ENCODE data around the gene DGCR8. TPM values are rescaled to one million over a fixed set of nuclear protein-coding genes. Genes with fewer than 3 reads are reported as not detected.
A peak's percentile ranks its signal among the peaks of the same experiment; 100 is the strongest.

Gene DGCR8
- polyA plus RNA-seq, 1 experiment: 22.0 TPM

DNA sequence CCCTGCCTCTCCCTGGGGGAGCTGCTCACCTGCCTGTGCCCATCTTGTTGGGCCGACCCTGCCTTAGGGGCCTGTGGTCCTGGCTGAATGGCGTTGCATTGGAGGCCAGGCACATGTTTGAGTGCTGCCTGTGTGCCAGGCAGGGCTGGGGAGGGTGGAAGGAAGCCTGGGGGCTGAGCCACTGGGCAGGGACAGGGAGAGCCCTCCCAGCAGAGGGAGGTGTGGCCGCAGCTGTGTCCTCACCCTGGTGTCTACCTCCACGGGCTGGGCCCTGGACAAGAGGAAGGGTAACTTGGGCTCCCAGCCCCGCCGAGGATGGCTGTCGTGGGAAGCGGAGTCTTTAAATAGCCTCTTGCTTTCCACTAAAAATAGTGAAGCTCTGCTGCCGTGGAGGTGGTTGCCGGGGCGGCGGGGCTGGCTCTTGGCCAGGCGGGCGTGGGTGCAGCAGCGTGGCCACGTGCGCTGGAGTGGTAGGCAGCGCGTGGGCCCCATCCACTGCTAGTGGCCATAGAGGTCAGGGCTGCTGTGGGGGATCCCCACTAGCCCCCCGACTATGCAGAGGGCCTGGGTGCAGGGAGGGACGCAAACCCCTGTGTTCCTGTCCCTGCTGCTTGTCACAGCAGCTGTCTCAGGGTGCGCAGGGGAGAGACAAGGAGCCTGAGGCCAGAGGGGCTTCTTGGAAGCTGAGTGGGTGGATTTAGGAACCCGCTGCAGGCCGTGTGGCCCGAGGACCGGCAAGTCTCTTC is 57.8 kb downstream of the DGCR8 start:
- H3K27ac ChIP-seq (ENCODE audit: low read depth, low read length): no peak overlapping the region
- no peaks in the 10 kb centered on the region for H3K27me3 ChIP-seq (ENCODE audit: control insufficient read depth, insufficient read depth, low read length)
- no peaks in the 10 kb centered on the region; the same call in 1 of the 2 replicates for H3K9me3 ChIP-seq (ENCODE audit: control insufficient read depth, insufficient read depth, low read length)
- TF ChIP-seq, protein P1, sequence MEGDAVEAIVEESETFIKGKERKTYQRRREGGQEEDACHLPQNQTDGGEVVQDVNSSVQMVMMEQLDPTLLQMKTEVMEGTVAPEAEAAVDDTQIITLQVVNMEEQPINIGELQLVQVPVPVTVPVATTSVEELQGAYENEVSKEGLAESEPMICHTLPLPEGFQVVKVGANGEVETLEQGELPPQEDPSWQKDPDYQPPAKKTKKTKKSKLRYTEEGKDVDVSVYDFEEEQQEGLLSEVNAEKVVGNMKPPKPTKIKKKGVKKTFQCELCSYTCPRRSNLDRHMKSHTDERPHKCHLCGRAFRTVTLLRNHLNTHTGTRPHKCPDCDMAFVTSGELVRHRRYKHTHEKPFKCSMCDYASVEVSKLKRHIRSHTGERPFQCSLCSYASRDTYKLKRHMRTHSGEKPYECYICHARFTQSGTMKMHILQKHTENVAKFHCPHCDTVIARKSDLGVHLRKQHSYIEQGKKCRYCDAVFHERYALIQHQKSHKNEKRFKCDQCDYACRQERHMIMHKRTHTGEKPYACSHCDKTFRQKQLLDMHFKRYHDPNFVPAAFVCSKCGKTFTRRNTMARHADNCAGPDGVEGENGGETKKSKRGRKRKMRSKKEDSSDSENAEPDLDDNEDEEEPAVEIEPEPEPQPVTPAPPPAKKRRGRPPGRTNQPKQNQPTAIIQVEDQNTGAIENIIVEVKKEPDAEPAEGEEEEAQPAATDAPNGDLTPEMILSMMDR (IDR thresholded peaks at IDR 0.05; ENCODE audit: low read depth, low read length): no peak
- CTCF ChIA-PET: no interaction called here
- POLR2A ChIA-PET: no interaction called here
- DNase-seq (ENCODE audit: low read depth, low spot score): no peak
- H3K4me3 ChIP-seq (ENCODE audit: low read depth, low read length): no peak overlapping the region

DNA sequence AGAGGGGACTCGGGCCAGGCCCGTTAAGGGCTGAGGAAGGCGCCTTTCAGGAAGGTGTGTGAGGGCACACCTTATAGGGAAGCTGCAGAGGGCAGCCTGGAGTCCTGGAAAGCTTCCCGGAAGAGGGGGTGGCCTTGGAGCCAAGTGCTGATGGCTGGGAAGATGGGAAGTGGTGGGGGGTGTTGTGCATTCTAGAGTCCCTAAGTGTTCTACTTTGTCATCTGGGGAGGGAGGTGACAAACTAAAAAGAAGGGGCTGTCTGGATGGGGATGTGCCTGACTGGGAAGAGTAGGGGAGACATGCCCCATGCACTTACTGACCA is 58.3 kb downstream of the DGCR8 start:
- CTCF ChIA-PET: no interaction called here
- POLR2A ChIA-PET: no interaction called here
- Histone ChIP-seq H3K27ac (ENCODE audit: low read depth, low read length) (no peak overlapping the region), H3K4me3 (ENCODE audit: low read depth, low read length) (no peak overlapping the region), H3K27me3 (ENCODE audit: control insufficient read depth, insufficient read depth, low read length) (no peaks in the 10 kb centered on the region), H3K9me3 (ENCODE audit: control insufficient read depth, insufficient read depth, low read length) (no peaks in the 10 kb centered on the region; the same call in 1 of the 2 replicates)
- TF ChIP-seq, protein P1 (IDR thresholded peaks at IDR 0.05; ENCODE audit: low read depth, low read length): 0 out of 2 replicates have a peak, but pooled peaks have one; percentile 3
- no peak for DNase-seq (ENCODE audit: low read depth, low spot score)

DNA sequence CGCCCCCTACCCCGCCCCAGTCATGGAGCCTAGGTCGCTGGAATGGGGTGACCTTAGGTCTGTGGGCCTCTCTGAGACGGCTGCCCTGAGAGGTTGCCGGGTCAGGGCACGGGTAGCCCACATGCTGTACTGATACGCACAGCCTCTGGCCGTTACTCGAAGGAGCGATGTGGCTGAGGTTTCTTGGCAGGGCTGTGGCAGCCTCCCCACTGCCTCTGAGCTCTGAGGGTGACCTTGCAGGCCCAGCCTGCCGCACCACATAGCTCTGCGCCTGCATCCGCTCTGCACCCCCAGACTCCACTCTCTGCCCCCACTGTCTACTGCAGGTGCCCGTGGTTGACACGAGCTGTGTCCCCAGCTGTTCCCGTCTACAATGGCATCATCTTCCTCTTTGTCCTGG is 58.8 kb downstream of the DGCR8 start:
- ChIA-PET CTCF (no interaction called here), POLR2A (no interaction called here)
- Histone ChIP-seq H3K4me3 (ENCODE audit: low read depth, low read length) (no peak overlapping the region), H3K27me3 (ENCODE audit: control insufficient read depth, insufficient read depth, low read length) (no peaks in the 10 kb centered on the region), H3K27ac (ENCODE audit: low read depth, low read length) (no peak overlapping the region), H3K9me3 (ENCODE audit: control insufficient read depth, insufficient read depth, low read length) (no peaks in the 10 kb centered on the region; the same call in 1 of the 2 replicates)
- DNase-seq (ENCODE audit: low read depth, low spot score): no peak
- TF ChIP-seq, protein P1 (IDR thresholded peaks at IDR 0.05; ENCODE audit: low read depth, low read length): no peak

DNA sequence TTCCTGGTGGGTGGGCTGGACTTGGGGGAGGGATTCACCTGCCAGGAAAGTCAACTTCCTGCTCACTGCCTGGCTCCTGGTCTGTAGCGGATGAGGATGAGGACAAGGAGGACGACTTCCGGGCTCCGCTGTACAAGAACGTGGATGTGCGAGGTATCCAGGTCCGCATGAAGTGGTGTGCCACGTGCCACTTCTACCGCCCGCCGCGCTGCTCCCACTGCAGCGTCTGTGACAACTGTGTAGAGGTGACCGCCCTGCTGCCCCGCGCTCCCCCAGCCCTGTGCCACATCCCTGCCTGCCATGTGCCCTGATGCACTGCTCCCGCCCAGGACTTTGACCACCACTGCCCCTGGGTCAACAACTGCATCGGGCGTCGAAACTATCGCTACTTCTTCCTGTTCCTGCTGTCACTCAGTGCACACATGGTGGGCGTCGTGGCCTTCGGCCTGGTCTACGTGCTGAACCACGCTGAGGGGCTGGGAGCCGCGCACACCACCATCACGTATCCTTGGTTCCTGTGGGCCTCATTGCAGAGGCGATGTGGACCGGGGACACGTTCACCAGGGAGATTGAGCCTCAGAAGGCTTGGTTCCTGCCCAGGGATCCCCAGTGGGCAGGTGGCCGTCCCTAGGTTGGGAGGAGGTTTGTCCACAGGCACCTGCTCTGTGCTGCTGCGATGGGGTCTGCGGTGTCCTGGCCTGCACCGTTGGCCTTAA is 59.5 kb downstream of the DGCR8 start:
- H3K27me3 ChIP-seq (ENCODE audit: control insufficient read depth, insufficient read depth, low read length): no peaks in the 10 kb centered on the region
- POLR2A ChIA-PET: no interaction called here
- TF ChIP-seq, protein P1 (IDR thresholded peaks at IDR 0.05; ENCODE audit: low read depth, low read length): no peak
- H3K4me3 ChIP-seq (ENCODE audit: low read depth, low read length): no peak overlapping the region
- CTCF ChIA-PET: no interaction called here
- H3K9me3 ChIP-seq (ENCODE audit: control insufficient read depth, insufficient read depth, low read length): no peaks in the 10 kb centered on the region; the same call in 1 of the 2 replicates
- DNase-seq (ENCODE audit: low read depth, low spot score): no peak
- H3K27ac ChIP-seq (ENCODE audit: low read depth, low read length): no peak overlapping the region

DNA sequence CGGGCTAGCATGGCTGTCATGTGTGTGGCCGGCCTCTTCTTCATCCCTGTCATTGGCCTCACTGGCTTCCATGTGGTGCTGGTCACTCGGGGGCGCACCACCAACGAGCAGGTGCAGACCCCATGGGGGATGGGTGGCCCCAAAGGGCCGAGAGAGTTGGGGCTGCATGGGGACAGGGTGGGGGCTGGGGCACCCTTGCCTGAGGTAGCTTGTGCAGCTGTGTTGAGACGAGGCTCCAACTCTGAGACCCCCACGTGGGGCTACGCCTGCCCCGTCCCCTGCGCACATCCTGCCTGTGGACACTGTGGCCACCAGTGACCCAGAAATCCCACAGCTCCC is 60.0 kb downstream of the DGCR8 start:
- H3K4me3 ChIP-seq (ENCODE audit: low read depth, low read length): no peak overlapping the region
- ChIA-PET CTCF (no interaction called here), POLR2A (no interaction called here)
- DNase-seq (ENCODE audit: low read depth, low spot score): no peak
- no peak overlapping the region for H3K27ac ChIP-seq (ENCODE audit: low read depth, low read length)
- H3K27me3 ChIP-seq (ENCODE audit: control insufficient read depth, insufficient read depth, low read length): no peaks in the 10 kb centered on the region
- TF ChIP-seq, protein P1 (IDR thresholded peaks at IDR 0.05; ENCODE audit: low read depth, low read length): no peak
- no peaks in the 10 kb centered on the region; the same call in 1 of the 2 replicates for H3K9me3 ChIP-seq (ENCODE audit: control insufficient read depth, insufficient read depth, low read length)

Data from AG04450 (cell line).